ENCODE measurements around the gene OR12D1. TPM values are rescaled to one million over a fixed set of nuclear protein-coding genes. Genes with fewer than 3 reads are reported as not detected.

OR12D1 gene
- total RNA-seq, 1 donor from 2014 or later, result not detected

DNA sequence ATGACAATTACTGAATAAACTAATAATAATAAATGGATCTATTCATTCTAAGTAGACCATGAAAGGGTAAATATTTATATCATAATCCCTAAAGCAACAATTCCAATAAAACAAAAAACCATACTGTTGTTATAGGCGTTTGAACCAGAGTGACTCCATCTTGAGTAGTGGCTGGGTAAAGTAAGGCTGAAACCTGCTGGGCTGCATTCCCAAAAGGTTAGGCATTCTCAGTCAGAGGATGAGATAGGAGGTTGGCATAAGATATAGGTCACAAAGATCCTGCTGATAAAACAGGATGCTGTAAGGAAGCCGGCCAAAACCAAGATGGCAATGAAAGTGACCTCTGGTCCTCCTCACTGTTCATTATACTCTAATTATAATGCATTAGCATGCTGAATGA lies 50.6 kb downstream of the OR12D1 start:
- H3K27ac Mint-ChIP-seq (ENCODE audit: unreplicated experiment), result no peak overlapping the region
- no peak for DNase-seq (ENCODE audit: low spot score)
- peaks cover 8% of the 10 kb centered on the region for H3K27me3 Mint-ChIP-seq (ENCODE audit: low read depth)
- no peaks in the 10 kb centered on the region for H3K36me3 Mint-ChIP-seq (ENCODE audit: low read depth)
- TF ChIP-seq, protein P1, sequence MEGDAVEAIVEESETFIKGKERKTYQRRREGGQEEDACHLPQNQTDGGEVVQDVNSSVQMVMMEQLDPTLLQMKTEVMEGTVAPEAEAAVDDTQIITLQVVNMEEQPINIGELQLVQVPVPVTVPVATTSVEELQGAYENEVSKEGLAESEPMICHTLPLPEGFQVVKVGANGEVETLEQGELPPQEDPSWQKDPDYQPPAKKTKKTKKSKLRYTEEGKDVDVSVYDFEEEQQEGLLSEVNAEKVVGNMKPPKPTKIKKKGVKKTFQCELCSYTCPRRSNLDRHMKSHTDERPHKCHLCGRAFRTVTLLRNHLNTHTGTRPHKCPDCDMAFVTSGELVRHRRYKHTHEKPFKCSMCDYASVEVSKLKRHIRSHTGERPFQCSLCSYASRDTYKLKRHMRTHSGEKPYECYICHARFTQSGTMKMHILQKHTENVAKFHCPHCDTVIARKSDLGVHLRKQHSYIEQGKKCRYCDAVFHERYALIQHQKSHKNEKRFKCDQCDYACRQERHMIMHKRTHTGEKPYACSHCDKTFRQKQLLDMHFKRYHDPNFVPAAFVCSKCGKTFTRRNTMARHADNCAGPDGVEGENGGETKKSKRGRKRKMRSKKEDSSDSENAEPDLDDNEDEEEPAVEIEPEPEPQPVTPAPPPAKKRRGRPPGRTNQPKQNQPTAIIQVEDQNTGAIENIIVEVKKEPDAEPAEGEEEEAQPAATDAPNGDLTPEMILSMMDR (IDR thresholded peaks at IDR 0.05), result no peak
- H3K4me3 Mint-ChIP-seq (ENCODE audit: unreplicated experiment), result no peak overlapping the region
- no peaks in the 10 kb centered on the region for H3K4me1 Mint-ChIP-seq (ENCODE audit: low read depth)
- no peaks in the 10 kb centered on the region for H3K9me3 Mint-ChIP-seq (ENCODE audit: low read depth)

DNA sequence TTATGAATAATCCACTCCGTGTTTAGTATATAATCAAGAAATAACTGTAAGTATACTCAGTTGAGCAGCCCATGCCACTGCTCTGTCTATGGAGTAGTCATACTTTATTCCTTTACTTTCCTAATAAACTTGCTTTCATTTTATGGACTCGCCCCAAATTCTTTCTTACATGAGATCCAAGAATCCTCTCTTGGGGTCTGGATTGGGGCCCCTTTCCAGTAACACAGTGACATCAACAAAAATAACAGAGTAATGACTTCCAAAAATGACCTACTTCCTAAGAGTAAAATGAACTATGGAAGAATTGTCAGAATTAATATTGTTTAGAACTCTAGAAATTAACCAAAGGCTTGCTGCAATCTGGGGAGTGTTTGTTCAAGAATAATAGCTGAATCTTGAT lies 51.1 kb downstream of the OR12D1 start:
- TF ChIP-seq, protein P1 (IDR thresholded peaks at IDR 0.05), result no peak
- peaks cover 8% of the 10 kb centered on the region for H3K27me3 Mint-ChIP-seq (ENCODE audit: low read depth)
- H3K4me3 Mint-ChIP-seq (ENCODE audit: unreplicated experiment), result no peak overlapping the region
- no peaks in the 10 kb centered on the region for H3K9me3 Mint-ChIP-seq (ENCODE audit: low read depth)
- no peaks in the 10 kb centered on the region for H3K4me1 Mint-ChIP-seq (ENCODE audit: low read depth)
- no peak for DNase-seq (ENCODE audit: low spot score)
- H3K27ac Mint-ChIP-seq (ENCODE audit: unreplicated experiment), result no peak overlapping the region
- H3K36me3 Mint-ChIP-seq (ENCODE audit: low read depth), result no peaks in the 10 kb centered on the region

DNA sequence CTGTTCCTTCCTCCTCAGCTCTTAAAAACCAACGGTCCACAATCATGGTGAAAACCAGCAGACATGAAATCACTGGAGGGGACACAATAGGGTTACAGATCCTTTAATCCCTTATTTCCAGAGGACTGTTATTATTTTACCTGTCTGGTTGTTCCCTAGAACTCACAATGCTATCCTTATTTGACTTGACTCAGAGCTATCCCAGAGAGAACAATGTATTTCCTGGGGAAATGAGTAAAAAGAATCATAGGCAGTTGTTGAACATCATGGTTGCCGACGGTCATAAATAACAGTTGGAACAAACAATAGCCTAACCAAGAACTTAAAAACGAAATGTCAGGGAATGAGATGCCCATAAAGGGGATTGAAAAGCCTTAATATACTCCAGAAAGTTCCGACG lies 51.5 kb downstream of the OR12D1 start:
- no peak for DNase-seq (ENCODE audit: low spot score)
- Mint-ChIP-seq H3K27ac (ENCODE audit: unreplicated experiment) (no peak overlapping the region), H3K4me3 (ENCODE audit: unreplicated experiment) (no peak overlapping the region), H3K27me3 (ENCODE audit: low read depth) (peaks cover 8% of the 10 kb centered on the region), H3K4me1 (ENCODE audit: low read depth) (no peaks in the 10 kb centered on the region), H3K9me3 (ENCODE audit: low read depth) (no peaks in the 10 kb centered on the region), H3K36me3 (ENCODE audit: low read depth) (no peaks in the 10 kb centered on the region)
- TF ChIP-seq, protein P1 (IDR thresholded peaks at IDR 0.05), result no peak

Other genes starting within 250 kb of the OR12D1 start
- not detected in 3 replicates for gene OR2J2, start 244.0 kb upstream of the OR12D1 start, total RNA-seq
- not detected in 3 replicates for gene OR14J1, start 113.2 kb upstream of the OR12D1 start, total RNA-seq
- gene OR5V1, start 46.1 kb upstream of the OR12D1 start, total RNA-seq, result not detected in 3 replicates
- not detected in 3 replicates for gene OR12D3, start 39.6 kb upstream of the OR12D1 start, total RNA-seq
- gene OR12D2, start 19.3 kb upstream of the OR12D1 start, total RNA-seq, result not detected in 3 replicates
- not detected in 3 replicates for gene OR10C1, start 24.4 kb downstream of the OR12D1 start, total RNA-seq
- gene OR11A1, start 42.1 kb downstream of the OR12D1 start, total RNA-seq, result not detected in 3 replicates
- gene OR2H1, start 42.2 kb downstream of the OR12D1 start, total RNA-seq, result not detected in 3 replicates
- gene MAS1L, start 73.0 kb downstream of the OR12D1 start, total RNA-seq, result not detected in 3 replicates
- not detected in 3 replicates for gene UBD, start 144.8 kb downstream of the OR12D1 start, total RNA-seq
- not detected in 3 replicates for gene OR2H2, start 170.2 kb downstream of the OR12D1 start, total RNA-seq
- gene GABBR1, start 218.3 kb downstream of the OR12D1 start, total RNA-seq, result 46.6 to 62.4 TPM (median 50.7 TPM) in 3 replicates
- gene MOG, start 242.2 kb downstream of the OR12D1 start, total RNA-seq, result 0.82 TPM in 1 of 3 replicates, not detected in the others